OCI-LY3 (cell line): ENCODE measurements around the gene BMP10.

Experiments used
- H2AFZ ChIP-seq: fragments of 200-600, 300-600 bp; shearing (Covaris generic); 2 replicates; pipeline ENCODE4 v1.6.0; 2014; ENCODE audit warnings: antibody characterized with exemption, low read depth, low read length
- H3K27ac ChIP-seq: fragments of 200-600, 300-600 bp; sonication (generic); 2 replicates; pipeline ENCODE4 v1.5.1; 2014; ENCODE audit warnings: mild to moderate bottlenecking, low read length, moderate library complexity, mixed read lengths
- H3K27me3 ChIP-seq: fragments of 200-600, 300-600 bp; sonication (generic); 2 replicates; pipeline ENCODE4 v1.6.1; 2014; ENCODE audit warnings: low read depth, low read length, mixed read lengths
- H3K36me3 ChIP-seq: fragments of 200-600, 300-600 bp; sonication (generic); replicated peaks from 2 replicates; pipeline ENCODE3; 2014; ENCODE audit warnings: low read depth, low read length, mixed read lengths
- H3K4me1 ChIP-seq: fragments of 300-600, 200-600 bp; sonication (generic); 2 replicates; pipeline ENCODE4 v1.6.1; 2014; ENCODE audit warnings: low read length, mixed read lengths
- H3K4me2 ChIP-seq: fragments of 200-600, 300-600 bp; sonication (generic); 2 replicates; pipeline ENCODE4 v1.6.1; 2014; ENCODE audit warnings: low read length, mixed read lengths
- H3K4me3 ChIP-seq: fragments of 300-600, 200-600 bp; sonication (generic); 2 replicates; pipeline ENCODE4 v1.5.1; 2014; ENCODE audit warnings: antibody characterized with exemption, mild to moderate bottlenecking, low read length, moderate library complexity
- H3K79me2 ChIP-seq: fragments of 300-600, 200-600 bp; shearing (Covaris generic); 2 replicates; pipeline ENCODE4 v1.6.1; 2014; ENCODE audit warnings: mild to moderate bottlenecking, low read length, mixed read lengths
- H3K9ac ChIP-seq: fragments of 300-600, 200-600 bp; shearing (Covaris generic); 2 replicates; pipeline ENCODE4 v1.6.0; 2014; ENCODE audit warnings: mild to moderate bottlenecking, low read length, moderate library complexity
- H3K9me3 ChIP-seq: fragments of 200-600, 300-600 bp; shearing (Covaris generic); 2 replicates; pipeline ENCODE4 v1.6.1; 2014; ENCODE audit warnings: low read length, mixed read lengths; ENCODE audit not compliant: insufficient read depth
- H4K20me1 ChIP-seq: fragments of 200-600, 300-600 bp; sonication (generic); 2 replicates; pipeline ENCODE4 v1.6.1; 2016; ENCODE audit warnings: low read length, mixed read lengths; ENCODE audit not compliant: insufficient read depth
- EZH2phosphoT487 ChIP-seq: fragments of 200-600 bp; shearing (Covaris generic); IDR thresholded peaks from 2 replicates; pipeline ENCODE4 v1.6.1; 2018; ENCODE audit warnings: antibody characterized with exemption, mixed run types, low read depth
- TF ChIP-seq, protein P1 (sequence below): fragments of 200-600, 300-600 bp; sonication (generic); IDR thresholded peaks from 2 replicates; pipeline ENCODE4 v1.5.1; 2014; ENCODE audit warnings: antibody characterized with exemption, low read length, low read depth

BMP10 gene

GRCh38 chr2:68832233-68832869 is 38.8 kb downstream of the BMP10 start:
- Histone ChIP-seq H3K27ac (peak overlapping the region; percentile 98), H3K4me1 (peaks cover 98% of the 10 kb centered on the region), H3K9me3 (no peaks in the 10 kb centered on the region), H3K36me3 (peaks cover 13% of the 10 kb centered on the region), H3K4me3 (peak overlapping the region; percentile 52), H4K20me1 (peaks cover 8% of the 10 kb centered on the region), H3K79me2 (peaks cover 47% of the 10 kb centered on the region), H2AFZ (no peak overlapping the region), H3K9ac (peak overlapping the region; percentile 80), H3K27me3 (no peaks in the 10 kb centered on the region), H3K4me2 (peak overlapping the region; percentile 75)
- TF ChIP-seq EZH2phosphoT487 = no peak
- TF ChIP-seq, protein P1, sequence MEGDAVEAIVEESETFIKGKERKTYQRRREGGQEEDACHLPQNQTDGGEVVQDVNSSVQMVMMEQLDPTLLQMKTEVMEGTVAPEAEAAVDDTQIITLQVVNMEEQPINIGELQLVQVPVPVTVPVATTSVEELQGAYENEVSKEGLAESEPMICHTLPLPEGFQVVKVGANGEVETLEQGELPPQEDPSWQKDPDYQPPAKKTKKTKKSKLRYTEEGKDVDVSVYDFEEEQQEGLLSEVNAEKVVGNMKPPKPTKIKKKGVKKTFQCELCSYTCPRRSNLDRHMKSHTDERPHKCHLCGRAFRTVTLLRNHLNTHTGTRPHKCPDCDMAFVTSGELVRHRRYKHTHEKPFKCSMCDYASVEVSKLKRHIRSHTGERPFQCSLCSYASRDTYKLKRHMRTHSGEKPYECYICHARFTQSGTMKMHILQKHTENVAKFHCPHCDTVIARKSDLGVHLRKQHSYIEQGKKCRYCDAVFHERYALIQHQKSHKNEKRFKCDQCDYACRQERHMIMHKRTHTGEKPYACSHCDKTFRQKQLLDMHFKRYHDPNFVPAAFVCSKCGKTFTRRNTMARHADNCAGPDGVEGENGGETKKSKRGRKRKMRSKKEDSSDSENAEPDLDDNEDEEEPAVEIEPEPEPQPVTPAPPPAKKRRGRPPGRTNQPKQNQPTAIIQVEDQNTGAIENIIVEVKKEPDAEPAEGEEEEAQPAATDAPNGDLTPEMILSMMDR = no peak

DNA sequence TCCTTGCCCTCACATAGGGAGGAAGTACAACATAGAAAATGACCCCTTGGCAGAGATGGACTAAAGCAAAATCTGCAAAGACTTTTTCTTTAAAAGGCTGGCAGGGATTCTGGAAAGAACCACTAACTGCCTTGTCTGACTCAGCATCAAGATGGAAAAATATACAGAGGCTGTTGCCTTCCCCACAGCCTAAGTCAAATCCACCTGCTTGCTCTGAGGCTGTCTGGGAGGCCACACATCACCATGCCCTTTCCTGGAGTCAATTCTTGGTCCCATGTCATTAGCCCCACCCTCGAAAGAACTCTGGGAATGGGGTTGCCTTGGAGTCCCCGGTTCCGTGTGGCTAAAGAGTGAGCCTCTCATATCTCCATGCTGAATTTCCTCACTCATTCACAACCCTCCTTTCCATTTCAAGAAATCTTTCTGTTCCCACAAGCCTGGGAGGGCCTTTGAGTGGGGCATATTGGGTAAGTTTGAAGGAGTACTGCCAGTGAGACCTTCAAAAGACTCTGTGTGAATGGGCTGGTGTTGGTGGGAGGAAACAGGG is 39.4 kb downstream of the BMP10 start:
- Histone ChIP-seq H3K27ac (peak overlapping the region; percentile 98), H3K4me1 (peaks cover 97% of the 10 kb centered on the region), H3K9me3 (no peaks in the 10 kb centered on the region), H3K4me3 (peak overlapping the region; percentile 52), H2AFZ (no peak overlapping the region), H3K27me3 (no peaks in the 10 kb centered on the region), H4K20me1 (peaks cover 12% of the 10 kb centered on the region), H3K36me3 (peaks cover 16% of the 10 kb centered on the region), H3K79me2 (peaks cover 51% of the 10 kb centered on the region), H3K4me2 (peak overlapping the region; percentile 75), H3K9ac (peak overlapping the region; percentile 80)
- TF ChIP-seq EZH2phosphoT487 = no peak
- TF ChIP-seq, protein P1 = no peak

DNA sequence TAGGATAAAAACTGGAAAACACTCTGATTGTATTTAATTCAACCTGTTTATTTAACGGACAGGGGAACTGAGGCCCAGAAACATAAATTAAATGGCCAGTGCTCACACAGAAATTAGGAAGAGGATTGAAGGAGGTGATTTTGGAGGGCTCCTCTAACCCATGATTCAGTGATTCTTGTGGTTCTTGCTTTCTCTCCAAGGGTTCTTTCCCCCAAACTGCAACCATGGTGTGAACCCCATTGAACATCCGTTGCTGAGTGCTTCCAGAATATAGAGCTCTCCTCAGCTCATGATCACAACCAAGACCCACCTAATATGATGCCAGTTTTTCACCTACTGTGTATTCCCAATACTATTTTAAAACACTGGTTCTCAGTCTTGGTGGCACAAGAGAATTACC is 41.4 kb downstream of the BMP10 start:
- H3K27me3 ChIP-seq = no peaks in the 10 kb centered on the region
- peaks cover 58% of the 10 kb centered on the region for H3K79me2 ChIP-seq
- H4K20me1 ChIP-seq = peaks cover 33% of the 10 kb centered on the region
- no peak overlapping the region for H2AFZ ChIP-seq
- peak overlapping the region; percentile 25 for H3K4me2 ChIP-seq
- peak overlapping the region; percentile 5; the same call in 1 of the 2 replicates for H3K9ac ChIP-seq
- no peak overlapping the region for H3K4me3 ChIP-seq
- H3K9me3 ChIP-seq = no peaks in the 10 kb centered on the region
- H3K36me3 ChIP-seq = peaks cover 35% of the 10 kb centered on the region
- peak overlapping the region; percentile 98 for H3K27ac ChIP-seq
- H3K4me1 ChIP-seq = peaks cover 94% of the 10 kb centered on the region
- TF ChIP-seq, protein P1 = no peak
- TF ChIP-seq EZH2phosphoT487 = no peak

DNA sequence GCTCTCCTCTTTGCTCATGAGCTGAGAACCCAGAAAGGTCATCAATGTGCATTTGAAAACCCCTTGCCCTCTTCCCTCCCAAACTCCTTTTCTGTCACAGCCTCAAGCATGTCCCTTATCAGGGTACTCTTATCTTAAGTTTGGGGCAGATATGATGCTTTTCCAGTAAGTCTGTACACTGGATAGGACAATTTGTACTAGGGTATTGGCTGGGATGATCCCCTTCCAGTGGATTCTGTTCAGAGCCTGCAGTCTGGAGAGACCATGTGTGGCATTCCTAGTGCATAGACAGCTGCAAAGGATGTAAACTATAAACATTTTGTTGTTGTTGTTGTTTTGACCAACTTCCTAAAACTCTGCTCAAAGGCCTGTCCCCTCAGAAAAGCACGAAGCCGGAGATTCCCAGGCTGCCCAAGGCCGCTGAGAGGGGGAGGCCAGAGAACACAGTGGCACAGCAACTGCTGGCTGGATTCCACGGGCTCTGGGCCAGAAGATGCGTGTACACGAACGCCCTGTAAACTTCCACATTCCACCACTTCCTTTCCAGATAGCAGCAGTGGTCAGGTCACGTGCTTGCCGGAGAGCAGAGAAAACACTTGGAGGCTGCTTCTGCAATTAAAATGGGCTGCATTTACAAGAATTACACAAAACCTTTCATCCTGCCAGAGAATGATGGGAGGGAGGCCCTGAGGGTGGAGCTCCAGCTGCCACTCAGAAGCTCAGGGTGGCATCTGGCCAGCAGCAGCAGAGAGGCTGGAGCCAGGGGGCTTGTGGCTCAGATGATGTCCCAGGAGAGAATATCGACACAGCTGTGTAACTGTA is 42.1 kb downstream of the BMP10 start:
- Histone ChIP-seq H3K4me3 (no peak overlapping the region), H3K27me3 (no peaks in the 10 kb centered on the region), H2AFZ (no peak overlapping the region), H3K27ac (peak overlapping the region; percentile 98), H3K4me2 (peak overlapping the region; percentile 25), H3K79me2 (peaks cover 62% of the 10 kb centered on the region), H3K4me1 (peaks cover 93% of the 10 kb centered on the region), H4K20me1 (peaks cover 39% of the 10 kb centered on the region), H3K36me3 (peaks cover 39% of the 10 kb centered on the region), H3K9ac (peak overlapping the region; percentile 5; the same call in 1 of the 2 replicates), H3K9me3 (no peaks in the 10 kb centered on the region)
- TF ChIP-seq EZH2phosphoT487 = no peak
- TF ChIP-seq, protein P1 = no peak
